D721Med (cell line): Measurements from ENCODE around the gene ADCY7.

Experiments
- DNase-seq: peaks from one replicate; pipeline ENCODE4 v3.0.0; 2011; ENCODE audit warnings: low spot score; ENCODE audit not compliant: insufficient read length
- FAIRE-seq: peaks from 2 replicates; lab custom pipeline; 2011; peaks lifted over from hg19 to GRCh38; lab: Jason Lieb, UNC
- CTCF ChIP-seq: IDR thresholded peaks from 2 replicates; pipeline ENCODE4 v1.5.1; 2012; ENCODE audit warnings: mild to moderate bottlenecking, control low read depth; ENCODE audit not compliant: insufficient read depth; ENCODE audit errors: missing control alignments

Gene ADCY7

GRCh38 chr16:50263060-50263909 is 3.1 kb upstream of the ADCY7 start:
- DNase-seq = no peak
- FAIRE-seq = no peak
- TF ChIP-seq CTCF = no peak

DNA sequence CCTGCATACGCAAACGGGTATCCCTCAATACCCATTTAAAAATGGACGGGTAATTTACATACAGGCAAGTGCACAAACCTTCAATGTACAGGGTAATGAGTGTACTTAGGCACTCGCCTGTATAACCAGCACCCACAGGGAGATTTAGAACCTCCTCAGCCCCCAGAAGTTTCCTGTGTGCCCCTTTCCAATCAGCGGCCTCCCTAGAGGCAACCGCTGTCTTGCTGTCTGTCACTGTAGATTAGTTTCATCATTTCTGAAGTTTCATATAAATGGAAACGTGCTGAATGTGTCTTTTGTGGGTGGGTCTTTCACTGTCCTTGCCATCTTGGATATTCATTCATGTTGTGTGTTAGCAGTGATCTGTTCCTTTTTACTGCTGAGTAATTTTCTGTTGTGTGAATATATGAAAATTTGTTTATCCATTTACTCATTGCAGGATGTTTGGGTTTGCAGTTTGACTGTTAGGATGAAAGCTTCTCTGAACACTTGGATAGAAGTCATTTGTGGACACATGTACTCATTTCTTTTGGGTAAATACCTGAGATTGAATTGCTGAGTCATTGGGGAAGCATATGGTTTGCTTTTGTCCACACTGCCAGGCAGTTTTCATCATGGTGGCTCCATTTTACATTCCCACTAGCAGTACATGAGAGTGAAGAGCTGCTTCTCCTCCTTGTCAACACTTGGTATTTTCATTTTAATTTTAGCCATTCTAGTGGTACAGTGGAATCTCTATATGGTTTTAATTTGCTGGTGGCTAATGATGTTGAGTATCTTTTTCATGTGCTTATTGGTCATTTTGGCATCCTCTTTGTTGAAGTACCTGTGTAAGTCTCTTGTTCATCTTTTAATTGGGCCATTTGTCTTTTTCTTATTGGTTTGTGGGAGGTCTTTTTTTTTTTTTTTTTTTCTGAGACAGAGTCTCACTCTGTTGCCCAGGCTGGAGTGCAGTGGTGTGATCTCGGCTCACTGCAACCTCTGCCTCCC is 2.1 kb upstream of the ADCY7 start:
- TF ChIP-seq CTCF = no peak
- DNase-seq = no peak
- FAIRE-seq = no peak

DNA sequence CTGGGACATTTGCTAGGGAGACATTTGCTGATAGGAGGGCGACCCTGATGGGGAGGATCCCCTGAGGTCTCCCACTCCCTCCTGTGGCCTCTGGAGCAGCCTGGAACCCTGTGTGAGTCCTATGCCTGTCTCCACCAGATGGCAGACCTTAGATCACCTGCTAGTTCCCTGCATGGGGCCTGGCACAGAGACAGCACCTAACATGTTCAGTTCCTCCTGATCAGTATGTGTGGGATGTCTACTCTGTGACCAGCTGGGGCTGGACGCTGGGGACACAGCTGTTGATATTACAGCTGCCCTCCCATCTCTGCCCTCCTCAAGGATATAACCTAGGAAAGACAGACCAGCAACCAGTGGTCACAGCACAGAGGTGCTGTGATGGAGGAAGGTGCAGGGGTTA is 1.1 kb upstream of the ADCY7 start:
- DNase-seq (no peak), FAIRE-seq (no peak)
- TF ChIP-seq CTCF = no peak

DNA sequence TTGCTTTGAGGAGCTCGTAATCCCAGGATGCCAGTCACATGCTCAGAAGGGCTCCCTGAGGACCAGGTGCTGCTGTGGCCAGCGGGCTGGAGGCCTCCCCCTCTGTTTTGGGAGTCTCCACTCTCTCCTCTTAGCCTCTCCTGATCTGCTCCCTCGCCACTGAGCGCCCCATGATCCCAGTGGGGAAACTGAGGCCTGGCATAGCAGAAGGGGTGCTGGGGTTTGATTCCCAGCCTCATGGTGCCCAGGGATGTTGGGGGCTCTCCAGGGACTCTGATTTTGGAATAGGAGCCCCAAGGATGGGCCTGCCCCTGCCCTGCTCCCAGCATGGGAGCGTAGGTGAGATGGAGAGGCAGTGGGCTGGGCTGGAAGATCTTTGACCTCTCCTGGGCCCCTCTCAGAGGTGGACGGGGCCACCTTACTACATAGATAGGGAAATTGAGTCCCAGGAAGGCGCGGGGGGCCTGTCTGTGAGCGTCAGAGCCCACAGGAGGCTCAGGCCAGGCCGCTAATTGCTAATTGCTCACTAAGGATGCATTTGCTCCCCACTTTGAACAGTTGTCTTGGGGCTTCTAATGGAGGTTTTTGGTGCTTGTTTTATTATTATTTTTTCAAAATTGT is 525 bp upstream of the ADCY7 start:
- FAIRE-seq = no peak
- DNase-seq = no peak
- TF ChIP-seq CTCF = no peak

DNA sequence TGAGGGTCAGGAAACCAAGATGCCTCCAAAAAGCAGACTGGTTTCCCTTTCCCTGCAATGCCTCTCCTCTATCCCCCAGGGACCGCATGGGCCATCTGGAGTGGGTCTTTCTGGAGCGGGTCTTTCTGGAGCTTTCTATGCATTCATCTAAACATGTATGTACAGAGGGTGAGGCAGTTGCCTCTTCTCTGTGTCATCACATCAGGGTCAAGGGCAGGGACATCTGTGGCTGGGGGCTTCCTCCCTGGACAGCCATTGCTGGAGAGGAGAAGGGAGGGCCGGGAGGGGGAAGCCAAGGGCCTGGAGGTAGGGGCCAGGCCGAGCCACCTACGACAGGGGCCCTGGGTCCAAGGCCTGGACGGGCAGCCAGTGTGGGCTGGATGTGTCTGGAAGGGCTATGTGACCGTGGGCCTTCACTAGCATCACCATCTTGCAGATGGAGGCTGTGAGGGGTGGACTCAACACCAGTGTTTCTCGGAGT is 840 bp downstream of the ADCY7 start:
- TF ChIP-seq CTCF = no peak
- FAIRE-seq (no peak), DNase-seq (no peak)

- DNase-seq (no peak), FAIRE-seq (no peak)
These were observed 1.3 kb downstream of the ADCY7 start for GRCh38 chr16:50267651-50268050.

More at GRCh38 chr16:50267651-50268050, 1.3 kb downstream of the ADCY7 start:
- TF ChIP-seq CTCF = no peak
